Measurements from ENCODE around the gene WBP1L.
"Not testable (repeated sequence)": the region's sequence is repeated elsewhere in the genome, so short reads cannot be mapped to it uniquely, and the experiment has no call there.

GRCh38 chr10:102820008-102820407 is 76.3 kb downstream of the WBP1L start:
- not testable (repeated sequence) for TF ChIP-seq CTCF (CRISPR knock-in tag; IDR thresholded peaks at IDR 0.05); ZNF644 (CRISPR knock-in tag; IDR thresholded peaks at IDR 0.05; ENCODE audit: low read depth); SNAPC5 (CRISPR knock-in tag; IDR thresholded peaks at IDR 0.05; ENCODE audit: borderline replicate concordance); NR2F1 (CRISPR knock-in tag; IDR thresholded peaks at IDR 0.05); ETS1 (CRISPR knock-in tag; IDR thresholded peaks at IDR 0.05); KDM1A (CRISPR knock-in tag; IDR thresholded peaks at IDR 0.05); IRX3 (CRISPR knock-in tag; IDR thresholded peaks at IDR 0.05; ENCODE audit: borderline replicate concordance, low read depth); RAD21 (CRISPR knock-in tag; IDR thresholded peaks at IDR 0.05); EZH2 (conservative IDR thresholded peaks at IDR 0.05; ENCODE audit: low read depth, low read length); USF2 (IDR thresholded peaks at IDR 0.05; ENCODE audit: low read depth, low read length); USF2 (CRISPR knock-in tag; IDR thresholded peaks at IDR 0.05; ENCODE audit: borderline replicate concordance); ATF3 (CRISPR knock-in tag; IDR thresholded peaks at IDR 0.05)
